GM19468 (cell line): ENCODE results near the gene USP21.

Experiments used
- ATAC-seq: cut with Tn5 transposase; IDR thresholded peaks from one replicate; pipeline ENCODE4 v1.9.1; 2021; ENCODE audit warnings: mild to moderate bottlenecking, moderate library complexity, moderate number of reproducible peaks; ENCODE audit not compliant: unreplicated experiment; ENCODE audit errors: extremely low read depth

The USP21 gene

DNA sequence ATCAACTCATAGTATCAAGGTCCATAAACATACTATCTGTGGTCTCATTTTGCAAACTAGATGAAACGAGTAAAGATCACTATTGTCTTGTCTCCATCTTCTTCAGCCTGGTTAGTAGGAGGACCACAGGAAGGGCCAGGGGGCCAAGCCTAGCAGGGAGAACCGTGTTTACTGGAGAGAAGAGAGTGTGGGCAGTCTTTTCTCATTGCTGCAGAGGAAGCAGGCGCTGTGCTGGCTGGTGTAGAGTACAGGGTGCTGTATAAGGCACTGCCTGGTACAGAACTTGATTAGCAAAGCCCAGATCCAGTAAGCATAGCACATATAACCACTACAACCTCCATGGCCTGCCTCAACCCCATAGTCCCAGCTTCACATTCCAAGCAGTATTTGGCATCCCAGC, 28.0 kb downstream of the USP21 start:
- ATAC-seq = no peak

DNA sequence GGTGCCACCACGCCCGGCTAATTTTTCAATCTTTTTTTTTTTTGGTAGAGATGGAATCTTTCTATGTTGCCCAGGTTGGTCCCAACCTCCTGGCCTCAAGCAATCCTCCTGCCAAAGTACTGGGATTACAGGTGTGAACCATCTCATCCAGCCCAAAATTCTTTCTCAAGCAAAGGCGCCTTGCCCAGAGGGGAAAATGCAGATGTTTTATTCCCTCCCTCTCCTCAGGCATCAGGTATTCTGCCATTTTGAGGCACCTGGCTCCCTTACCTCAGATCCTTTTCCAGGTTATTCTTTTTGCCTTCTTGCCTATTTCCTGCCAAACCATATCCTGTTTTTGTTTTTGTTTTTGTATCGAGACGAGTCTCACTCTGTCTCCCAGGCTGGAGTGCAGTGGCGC, 29.1 kb downstream of the USP21 start:
- ATAC-seq = no peak

DNA sequence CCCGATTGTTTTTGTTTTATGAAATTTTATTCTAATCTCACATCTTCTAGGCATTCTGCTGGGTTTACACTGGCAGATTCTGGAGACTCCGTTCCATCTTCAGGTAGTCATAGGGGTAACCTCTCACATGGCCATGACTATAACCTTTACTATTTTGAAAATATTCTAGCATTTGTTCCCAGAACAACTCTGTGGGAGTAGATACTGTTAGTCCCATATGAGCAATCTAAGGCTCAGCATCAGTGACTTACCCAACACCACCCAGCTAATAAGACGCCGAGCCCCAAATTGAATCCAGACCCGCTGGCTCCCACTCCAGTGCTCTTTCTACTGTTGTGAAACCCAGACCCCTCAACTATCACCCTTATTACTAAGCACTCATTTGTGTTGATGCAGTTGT, 29.7 kb downstream of the USP21 start:
- ATAC-seq = no peak

- ATAC-seq = no peak
These were observed 31.7 kb downstream of the USP21 start for GRCh38 chr1:161190962-161191521.

GRCh38 chr1:161191971-161192370, 32.7 kb downstream of the USP21 start:
- no peak for ATAC-seq

GRCh38 chr1:161192476-161193465, 33.5 kb downstream of the USP21 start:
- ATAC-seq = no peak

- ATAC-seq = no peak
These were observed 34.4 kb downstream of the USP21 start for GRCh38 chr1:161193561-161194235.

DNA sequence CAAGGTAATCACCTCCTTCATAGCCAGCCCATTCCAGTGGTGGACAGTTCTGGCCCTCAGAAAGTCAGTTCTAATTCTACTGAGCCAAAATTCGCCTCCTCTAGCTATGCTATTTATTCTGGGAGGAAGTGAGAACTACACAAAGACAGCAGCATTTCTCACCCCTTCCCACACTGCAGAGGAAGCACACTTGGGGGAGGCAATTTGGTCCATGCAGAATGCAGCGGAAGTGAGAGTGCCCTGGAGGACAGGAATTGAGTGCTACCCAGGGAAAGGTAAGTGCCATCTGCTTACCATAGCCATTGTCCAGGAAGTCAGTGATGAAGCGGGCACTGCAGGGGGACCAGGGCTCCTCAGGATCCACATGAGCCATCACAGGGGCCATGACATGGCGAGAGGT, 35.9 kb downstream of the USP21 start:
- no peak for ATAC-seq

DNA sequence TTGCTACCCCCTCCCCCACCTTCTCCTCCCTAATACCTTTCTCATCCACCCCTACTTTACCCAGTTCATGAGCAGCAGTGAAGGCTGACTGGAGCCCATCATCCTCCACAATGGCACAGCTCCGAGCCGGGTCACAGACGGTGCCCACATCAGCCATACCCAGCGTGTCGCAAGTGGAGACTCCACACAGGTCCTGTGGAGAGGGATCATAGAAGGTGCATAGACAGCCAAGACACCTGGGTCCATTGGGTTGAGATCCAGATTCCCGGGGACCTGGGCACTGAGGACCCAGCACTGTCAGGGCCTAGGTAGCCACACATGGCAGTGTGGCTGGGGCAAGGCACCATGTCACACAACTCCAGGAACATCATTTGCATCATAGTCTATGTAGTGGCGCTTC, 36.8 kb downstream of the USP21 start:
- no peak for ATAC-seq

DNA sequence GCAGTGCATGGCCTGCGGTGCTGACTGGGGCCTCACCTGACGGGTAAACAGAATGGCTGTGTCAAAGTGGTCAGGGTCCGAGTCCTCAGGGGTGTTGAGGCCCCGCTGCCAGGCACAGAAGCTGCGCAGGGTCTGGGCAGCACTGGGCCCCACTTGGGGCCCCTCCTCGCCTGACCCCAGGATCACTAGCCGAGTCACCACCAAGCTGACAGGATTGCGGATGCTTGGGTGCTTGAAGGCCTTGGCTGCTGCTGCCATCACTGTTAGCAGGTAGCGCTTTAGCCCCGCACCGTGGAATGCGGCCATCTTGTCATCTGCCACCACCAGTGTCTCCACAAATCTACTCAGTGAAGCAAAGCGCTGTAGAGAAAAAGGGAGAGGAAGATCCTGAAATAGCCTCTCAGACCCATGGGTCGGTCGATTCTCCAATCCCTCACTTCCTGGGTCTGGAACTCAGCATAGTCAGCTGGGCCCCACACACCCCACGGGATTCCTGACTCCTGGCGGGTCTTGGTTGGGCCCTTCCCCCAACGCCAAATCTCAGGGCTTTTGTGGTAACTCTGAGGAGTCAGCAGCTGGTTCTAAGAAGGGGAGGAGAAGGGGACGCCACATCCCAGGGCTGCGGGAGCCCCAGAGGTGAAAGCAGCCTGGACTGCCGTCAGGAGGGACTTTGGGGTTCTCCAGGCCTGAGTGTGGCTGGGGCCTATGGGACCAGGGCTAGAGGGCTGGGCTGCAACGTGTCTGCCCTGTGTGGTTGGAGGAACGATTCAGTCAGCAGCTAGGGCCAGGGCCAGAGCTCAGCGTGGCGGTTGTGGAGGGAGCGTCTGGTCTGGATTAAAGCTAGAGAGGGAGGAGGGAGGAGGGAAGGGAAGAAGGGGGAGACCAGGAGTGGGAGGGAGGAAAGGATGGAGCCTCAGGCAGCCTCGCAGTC, 37.5 kb downstream of the USP21 start:
- ATAC-seq = no peak

DNA sequence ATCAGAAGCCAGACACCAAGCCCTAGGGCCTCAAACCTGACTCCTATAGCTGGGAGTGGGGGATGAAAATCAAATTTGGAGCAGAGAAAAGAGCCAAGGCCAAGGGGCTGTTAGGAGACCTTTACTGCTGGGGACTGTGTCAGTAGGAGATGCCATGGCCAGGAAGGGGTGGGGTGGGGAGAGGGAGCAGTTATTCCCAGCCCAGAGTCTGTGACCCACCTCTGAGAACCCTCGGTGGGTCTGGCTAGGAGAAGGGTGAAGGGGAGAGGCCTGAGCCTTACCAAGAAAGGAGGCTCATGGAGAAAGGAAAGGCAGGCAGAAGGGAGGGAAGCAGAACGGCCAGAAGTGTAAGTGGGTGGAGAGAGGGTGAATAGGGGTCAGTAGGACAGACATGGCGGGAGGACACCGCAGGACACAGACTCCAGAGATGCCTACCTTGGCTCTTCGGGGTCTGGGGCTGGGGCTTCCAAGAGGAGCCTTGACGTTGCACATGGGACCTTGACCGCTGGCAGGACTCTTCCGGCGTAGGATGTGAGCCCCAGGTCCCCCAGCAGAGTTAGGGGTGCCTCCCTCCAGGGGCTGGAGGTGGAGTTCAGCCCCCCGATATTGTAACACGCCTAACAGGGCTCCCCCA, 38.4 kb downstream of the USP21 start:
- ATAC-seq = no peak

- no peak for ATAC-seq
These were observed 39.0 kb downstream of the USP21 start for GRCh38 chr1:161198194-161198896.

DNA sequence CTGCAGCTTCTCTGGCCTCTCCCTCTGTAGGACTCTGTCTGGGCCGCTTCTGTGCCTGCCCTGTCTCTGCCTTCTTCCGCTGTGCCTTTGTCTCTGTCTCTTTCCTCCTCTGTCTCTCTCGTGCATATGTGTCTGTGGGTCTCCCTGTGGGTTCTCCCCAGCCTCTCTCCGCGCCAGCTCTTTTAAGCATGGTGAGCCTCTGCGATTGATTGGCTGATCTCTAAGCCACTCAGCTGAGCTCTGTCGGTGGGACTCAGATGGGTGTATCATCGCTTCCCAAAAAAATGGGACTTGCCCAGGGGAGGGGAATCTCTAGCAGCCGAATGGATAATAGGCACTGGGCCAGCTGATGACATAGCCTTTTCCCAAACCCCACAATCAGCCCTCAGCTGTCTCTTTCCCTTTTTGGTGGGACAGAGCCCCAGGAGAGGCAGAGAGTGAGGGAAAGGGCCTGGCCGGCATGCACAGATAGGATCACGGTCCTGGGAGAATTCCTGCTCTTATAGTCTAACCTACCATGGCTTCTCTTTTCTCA, 39.7 kb downstream of the USP21 start, which contains the start of gene ADAMTS4:
TSS of gene ADAMTS4 (minus strand) at position 158 of the 535 bp plus-strand sequence. CDS start 427 bp downstream, outside the sequence.
- no peak for ATAC-seq

GRCh38 chr1:161199506-161200139, 40.3 kb downstream of the USP21 start:
- no peak for ATAC-seq

DNA sequence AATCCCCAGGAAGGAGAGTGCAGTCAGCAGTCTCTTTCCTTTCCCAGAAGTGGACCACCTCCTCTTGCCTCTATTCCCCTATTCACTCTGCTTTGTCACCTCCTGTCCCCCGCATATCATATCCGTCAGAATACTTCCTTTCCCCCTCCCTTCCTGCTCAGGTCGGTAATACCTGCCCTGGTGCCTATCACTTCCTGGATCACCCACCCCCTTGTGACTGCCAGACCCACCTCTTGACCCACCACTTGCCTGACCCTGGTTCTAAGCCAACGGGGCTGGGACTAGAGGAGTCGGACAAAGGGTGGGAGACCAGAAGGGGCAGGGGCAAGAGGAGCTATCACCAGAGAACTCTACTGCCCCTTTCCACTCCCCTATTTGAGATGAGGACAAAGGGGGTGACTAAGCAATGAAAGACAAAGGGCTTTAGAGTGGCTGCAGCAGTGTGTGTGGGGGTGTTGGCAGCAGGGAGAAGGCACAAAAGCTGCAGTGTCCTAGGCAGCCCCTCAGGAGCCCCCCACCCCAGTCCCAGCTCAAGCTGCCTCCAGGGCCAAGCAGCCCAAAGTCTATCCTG, 41.2 kb downstream of the USP21 start:
- no peak for ATAC-seq

DNA sequence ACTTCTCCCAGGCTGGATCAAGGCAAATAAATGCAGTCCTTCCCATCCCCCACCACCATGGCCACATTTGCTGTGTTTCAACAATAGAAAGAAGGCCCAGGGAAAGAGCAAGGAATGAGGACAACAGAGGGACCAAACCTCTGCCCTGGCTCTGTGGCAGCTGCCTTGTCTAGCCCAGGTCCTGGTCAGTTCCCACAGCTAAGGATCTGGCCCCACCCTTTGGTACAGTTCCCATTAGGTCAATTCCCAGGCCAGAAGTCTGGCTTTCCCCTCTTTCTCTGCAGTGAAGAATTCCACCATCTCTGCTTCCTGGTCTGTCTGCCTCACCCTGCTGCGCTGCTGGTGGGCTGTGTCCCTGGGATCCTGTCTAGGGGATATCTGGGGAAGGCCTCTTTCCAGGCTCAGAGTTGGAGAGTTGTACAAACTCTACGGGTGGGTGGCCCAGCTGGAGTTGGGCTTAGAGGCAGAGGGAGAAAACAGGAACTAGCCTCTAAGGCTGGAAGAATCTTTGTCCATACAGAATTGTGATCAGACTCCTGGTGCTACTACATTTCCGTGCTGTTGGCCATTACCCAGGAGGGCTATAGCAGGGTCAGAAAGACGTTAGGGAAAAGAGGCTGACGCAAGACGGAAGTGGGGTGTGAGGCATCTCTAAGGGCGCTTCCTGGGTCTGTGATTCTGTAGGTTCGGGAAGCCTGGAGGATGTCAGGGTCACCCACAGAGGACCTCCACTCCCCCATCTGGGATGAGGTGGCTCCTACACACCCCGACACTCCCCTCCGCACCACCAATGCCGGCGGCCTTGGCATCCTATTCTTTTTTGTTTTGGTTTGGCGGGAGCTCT, 41.9 kb downstream of the USP21 start:
- ATAC-seq = no peak
